ENCODE data around the gene ASIC5. TPM values are rescaled to one million over a fixed set of nuclear protein-coding genes. Genes with fewer than 3 reads are reported as not detected.
A peak's percentile ranks its signal among the peaks of the same experiment; 100 is the strongest.

The ASIC5 gene
- total and polyA plus RNA-seq, 2 of the 4 experiments (the other 2 are of a cell fraction), result not detected

- peak overlapping the region; percentile 47; the same call in 1 of the 2 replicates for H3K14ac ChIP-seq (replicated peaks; ENCODE audit: low read depth, low read length)
- no peak overlapping the region for H3K27ac ChIP-seq (ENCODE audit: insufficient read depth, low read length)
- dilution Hi-C loops (cut with HindIII; ENCODE audit: low sequenced_read_pairs, unreplicated experiment), result no loop called here
- no peak overlapping the region for H2AK9ac ChIP-seq (replicated peaks; ENCODE audit: low read depth, low read length, poor library complexity)
- H4K5ac ChIP-seq (ENCODE audit: low read depth, low read length), result no peak overlapping the region
- H2AFZ ChIP-seq (replicated peaks; ENCODE audit: low read length, poor library complexity), result no peak overlapping the region
- no peak overlapping the region for H3K18ac ChIP-seq (ENCODE audit: low read depth, low read length)
- H2BK5ac ChIP-seq (ENCODE audit: low read depth, low read length, poor library complexity, severe bottlenecking), result no peak overlapping the region
- in situ Hi-C loops (cut with MboI; ENCODE audit: low sequenced_read_pairs), result loop anchor here (25.0 kb wide), 2 partner anchors 812 to 987 kb away; no protein-coding TSS in a partner anchor
- no peak overlapping the region for H3K4me3 ChIP-seq (ENCODE audit: insufficient read depth, low read depth, low read length)
- BruUV-seq (replicated peaks), result no TSS peak
- intact Hi-C loops (cut with micrococcal nuclease), result no loop called here
- 0 out of 3 replicates have a peak overlapping the region, but pooled peaks have one; percentile 29 for H2BK15ac ChIP-seq (ENCODE audit: low read depth, low read length)
- H3K4ac ChIP-seq (ENCODE audit: low read depth, low read length), result peak overlapping the region; percentile 7; the same call in 1 of the 2 replicates
- H3K56ac ChIP-seq (ENCODE audit: extremely low read depth, insufficient read depth, low read length), result no peak overlapping the region
- no peak overlapping the region for H2BK120ac ChIP-seq (ENCODE audit: low read depth, low read length)
- no peaks in the 10 kb centered on the region for H3K27me3 ChIP-seq (ENCODE audit: control insufficient read depth, insufficient read depth, low read length)
- no peak for ATAC-seq (ENCODE audit: low read depth)
- no peak overlapping the region for H3K4me2 ChIP-seq (ENCODE audit: low read depth, low read length)
- H3K4me1 ChIP-seq (ENCODE audit: control insufficient read depth, insufficient read depth, low read length), result peaks cover 9% of the 10 kb centered on the region; the same call in 1 of the 2 replicates
- DNase-seq, result no peak
- ChIA-PET POLR2A (ENCODE audit: unreplicated experiment) (no interaction called here), CTCF (interaction anchor here (1.3 to 1.7 kb wide), 2 partner anchors 10 to 153 kb away, joined by 3 to 6 read pairs; no protein-coding TSS in a partner anchor)
- no peaks in the 10 kb centered on the region for H3K9me3 ChIP-seq (ENCODE audit: control insufficient read depth, insufficient read depth, low read length)
- no peak overlapping the region for H4K8ac ChIP-seq (ENCODE audit: low read depth in 2 of 2, low read length in 2 of 2)
- peak overlapping the region; percentile 26; the same call in 1 of the 2 replicates for H2BK20ac ChIP-seq (ENCODE audit: low read depth, low read length)
- no peaks in the 10 kb centered on the region for H3K79me1 ChIP-seq (ENCODE audit: low read depth in 1 of 2, low read length in 2 of 2)
- TF ChIP-seq MAFK (IDR thresholded peaks at IDR 0.05; ENCODE audit: low read depth, low read length) (no peak), RCOR1 (IDR thresholded peaks at IDR 0.05; ENCODE audit: insufficient replicate concordance, low read length) (no peak), MAZ (IDR thresholded peaks at IDR 0.05; ENCODE audit: borderline replicate concordance, low read depth, low read length) (no peak), CEBPB (IDR thresholded peaks at IDR 0.05; ENCODE audit: low read depth, low read length) (no peak), BHLHE40 (IDR thresholded peaks at IDR 0.05; ENCODE audit: low read depth, low read length) (no peak), RAD21 (IDR thresholded peaks at IDR 0.05; ENCODE audit: low read length) (no peak)
- peaks cover 2% of the 10 kb centered on the region; the same call in 1 of the 2 replicates for H3K36me3 ChIP-seq (ENCODE audit: control insufficient read depth, insufficient read depth, low read length)
- no peak overlapping the region for H2AK5ac ChIP-seq (ENCODE audit: low read depth, low read length)
- no peaks in the 10 kb centered on the region for H4K20me1 ChIP-seq (ENCODE audit: insufficient read depth, low read length)
- no CpG with 5 or more reads among the region's 8 CpGs for WGBS, 2 experiments (ENCODE audit: extremely low coverage in 2 of 2, insufficient read length in 1 of 2)
- no peak overlapping the region for H3K9ac ChIP-seq (ENCODE audit: low read depth, low read length)
- peaks cover 10% of the 10 kb centered on the region for H3K9me1 ChIP-seq (ENCODE audit: insufficient read depth, low read length)
- H3K23ac ChIP-seq (ENCODE audit: low read depth, low read length), result no peak overlapping the region
- H4K91ac ChIP-seq (ENCODE audit: insufficient read depth, low read depth, low read length), result no peak overlapping the region; the same call in 1 of the 2 replicates
Measured at GRCh38 chr4:155799794-155800123, 66.3 kb downstream of the ASIC5 start.
